Non-pigmented ciliary epithelial cell (primary cell): ENCODE results near the gene EXOC5.

Experiments
- DNase-seq: peaks from one replicate; pipeline ENCODE4 v3.0.0-alpha.2; 2010; ENCODE audit warnings: low read depth

The EXOC5 gene, protein sequence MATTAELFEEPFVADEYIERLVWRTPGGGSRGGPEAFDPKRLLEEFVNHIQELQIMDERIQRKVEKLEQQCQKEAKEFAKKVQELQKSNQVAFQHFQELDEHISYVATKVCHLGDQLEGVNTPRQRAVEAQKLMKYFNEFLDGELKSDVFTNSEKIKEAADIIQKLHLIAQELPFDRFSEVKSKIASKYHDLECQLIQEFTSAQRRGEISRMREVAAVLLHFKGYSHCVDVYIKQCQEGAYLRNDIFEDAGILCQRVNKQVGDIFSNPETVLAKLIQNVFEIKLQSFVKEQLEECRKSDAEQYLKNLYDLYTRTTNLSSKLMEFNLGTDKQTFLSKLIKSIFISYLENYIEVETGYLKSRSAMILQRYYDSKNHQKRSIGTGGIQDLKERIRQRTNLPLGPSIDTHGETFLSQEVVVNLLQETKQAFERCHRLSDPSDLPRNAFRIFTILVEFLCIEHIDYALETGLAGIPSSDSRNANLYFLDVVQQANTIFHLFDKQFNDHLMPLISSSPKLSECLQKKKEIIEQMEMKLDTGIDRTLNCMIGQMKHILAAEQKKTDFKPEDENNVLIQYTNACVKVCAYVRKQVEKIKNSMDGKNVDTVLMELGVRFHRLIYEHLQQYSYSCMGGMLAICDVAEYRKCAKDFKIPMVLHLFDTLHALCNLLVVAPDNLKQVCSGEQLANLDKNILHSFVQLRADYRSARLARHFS

DNA sequence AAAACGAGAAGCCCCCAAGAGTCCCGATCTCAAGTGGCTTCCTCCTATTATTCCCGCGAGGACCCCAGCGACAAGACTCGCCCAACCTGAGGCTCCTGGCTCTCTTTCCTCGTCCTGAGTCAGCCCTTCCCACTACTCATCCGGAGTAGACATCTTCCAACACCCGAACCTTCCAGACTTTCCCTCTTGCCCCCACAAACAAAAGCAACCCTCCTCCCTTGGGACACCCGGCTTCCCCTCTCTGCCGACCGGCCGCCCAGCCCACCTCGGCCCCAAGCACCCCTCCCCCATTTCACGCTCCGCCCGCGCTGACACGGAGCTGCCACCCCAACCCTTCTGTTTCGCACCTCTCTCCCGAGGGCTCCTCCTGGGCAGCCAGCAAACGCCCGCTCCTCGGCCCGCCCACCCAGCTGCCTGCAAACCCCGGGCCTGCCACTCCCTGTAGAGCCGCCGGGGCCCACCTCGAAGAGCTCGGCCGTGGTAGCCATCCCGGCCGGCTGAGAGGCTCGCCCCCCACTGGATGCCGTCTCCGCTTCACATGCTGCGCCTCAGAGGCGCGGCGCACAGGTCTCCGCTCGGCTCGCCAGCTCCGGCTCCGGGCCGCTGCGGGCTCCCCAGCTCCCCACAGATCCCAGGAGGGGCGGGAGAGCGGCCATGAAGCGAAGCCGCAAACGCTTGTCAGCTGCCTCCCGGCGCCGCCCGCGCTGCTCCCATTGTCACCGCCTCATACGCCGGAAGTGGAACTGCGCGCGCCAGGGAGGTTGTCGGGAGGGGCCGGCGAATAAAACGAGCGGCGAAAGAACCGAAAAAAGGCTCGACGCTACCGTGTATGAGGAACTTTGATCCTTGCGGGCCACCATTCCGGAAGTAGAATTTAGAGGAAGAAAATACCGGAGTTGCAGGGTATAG, at the start of gene EXOC5, which contains the start of gene AP5M1:
Gene EXOC5 (minus strand): TSS at position 745 of the 909 bp plus-strand sequence. CDS start 257 bp downstream, at position 488.
Gene AP5M1 (plus strand): TSS at position 811 of the 909 bp plus-strand sequence. CDS start 344 bp downstream, outside the sequence.
- peak; percentile 54 for DNase-seq

DNA sequence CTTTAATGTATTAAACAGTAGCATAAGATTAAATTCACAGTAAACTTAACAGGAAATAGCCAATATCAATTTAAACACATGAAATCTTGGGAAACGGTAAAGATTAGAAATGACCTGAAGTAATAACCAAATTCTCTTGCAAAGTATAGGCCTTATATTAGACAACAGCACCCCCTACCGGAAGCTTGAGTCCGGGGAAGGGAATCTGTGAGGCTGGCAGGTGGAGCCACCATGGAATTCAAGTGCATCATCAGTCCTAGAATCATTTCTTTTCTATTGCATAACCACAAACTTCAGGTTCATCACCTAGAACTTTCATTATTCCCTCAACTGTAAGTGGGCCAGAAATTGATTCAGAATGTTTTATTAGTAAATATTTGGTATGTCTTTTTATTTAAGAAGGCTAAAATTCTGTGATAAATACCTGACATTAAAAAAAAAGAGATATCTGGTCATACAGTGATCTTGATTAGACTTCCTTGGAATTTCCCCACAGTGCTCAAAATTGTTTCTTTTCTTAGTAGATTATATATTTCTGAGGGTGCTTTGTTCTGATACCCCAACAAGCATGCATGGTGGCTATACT, 48.6 kb upstream of the EXOC5 start:
- peak; percentile 48 for DNase-seq

DNA sequence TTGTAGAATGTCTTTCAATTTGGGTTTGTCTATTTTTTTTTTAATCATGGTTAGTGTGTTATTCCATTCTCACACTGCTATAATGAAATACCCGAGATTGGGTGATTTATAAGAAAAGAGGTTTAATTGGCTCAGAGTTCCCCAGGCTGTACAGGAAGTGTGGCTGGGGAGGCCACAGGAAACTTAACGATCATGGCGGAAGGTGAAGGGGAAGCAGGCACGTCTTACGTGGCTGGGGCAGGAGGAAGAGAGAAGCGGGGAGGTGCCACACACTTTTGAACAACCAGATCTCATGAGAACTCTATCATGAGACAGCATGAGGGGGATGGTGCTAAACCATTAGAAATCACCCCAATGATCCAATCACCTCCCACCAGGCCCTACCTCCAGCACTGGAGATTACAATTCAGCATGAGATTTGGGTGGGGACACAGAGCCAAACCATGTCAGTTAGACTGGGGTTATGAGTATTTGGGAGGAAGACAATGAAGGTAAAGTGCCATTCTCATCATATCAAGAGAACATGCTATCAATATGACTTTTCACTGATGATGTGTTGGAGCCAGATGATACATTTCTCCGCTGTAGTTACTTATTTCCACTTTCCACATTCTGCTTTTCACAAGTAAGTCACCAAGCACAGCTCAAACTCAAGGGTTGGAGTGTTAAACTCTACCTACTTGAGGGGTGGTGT, 45.8 kb upstream of the EXOC5 start:
- DNase-seq, result no peak

DNA sequence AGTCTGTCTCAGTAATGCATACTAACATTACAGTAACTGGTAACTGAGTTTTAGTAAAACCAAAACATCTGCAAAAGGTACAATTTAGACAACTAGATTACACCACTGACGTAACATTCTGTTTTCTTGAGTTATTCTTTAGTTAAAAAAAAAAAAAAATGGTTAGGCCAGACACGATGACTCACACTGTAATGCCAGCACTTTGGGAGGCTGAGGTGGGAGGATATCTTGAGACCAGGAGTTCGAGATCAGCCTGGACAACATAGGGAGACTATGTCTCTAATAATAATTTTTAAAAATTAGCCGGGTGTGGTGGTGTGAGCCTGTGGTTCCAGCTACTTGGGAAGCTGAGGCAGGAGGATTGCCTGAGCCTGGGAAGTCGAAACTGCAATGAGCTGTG, 34.2 kb upstream of the EXOC5 start:
- no peak for DNase-seq

DNA sequence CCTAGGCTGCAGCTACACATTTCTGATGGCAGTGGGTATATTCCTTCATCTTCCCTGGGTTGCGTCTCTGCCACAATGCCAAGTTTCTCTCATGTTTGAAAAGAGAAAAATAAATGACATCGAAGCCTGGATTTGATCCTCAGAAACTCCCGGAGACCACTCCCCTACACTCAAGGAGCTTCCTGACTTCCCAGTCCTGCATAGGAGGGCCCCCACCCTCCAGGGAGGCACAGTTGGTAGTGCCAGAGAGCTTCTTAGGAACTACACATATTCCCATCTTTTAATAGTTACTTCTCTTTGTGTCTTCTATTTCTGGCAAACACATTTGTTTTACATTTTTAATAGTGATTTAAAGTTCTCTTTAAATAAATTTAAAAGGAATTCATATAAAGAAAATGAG, 30.8 kb upstream of the EXOC5 start:
- DNase-seq, result no peak

DNA sequence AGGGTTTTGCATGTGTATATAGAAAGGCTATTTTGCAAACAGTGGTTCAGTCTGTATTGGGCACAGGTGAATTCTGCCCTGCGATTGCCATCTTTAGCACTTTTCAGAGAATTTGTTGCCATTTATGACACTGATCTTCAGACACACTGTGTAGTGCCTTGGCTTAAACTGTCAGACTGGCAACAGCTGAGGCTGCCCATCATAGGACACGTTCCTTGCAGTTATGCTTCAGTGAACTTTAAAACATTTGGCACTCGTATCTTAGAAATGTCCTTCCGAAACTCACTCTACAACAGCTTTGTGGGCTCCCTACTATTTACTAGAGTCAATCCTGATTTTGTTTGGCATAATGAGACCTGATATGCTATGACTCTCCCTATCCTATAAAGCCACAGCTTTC, 29.1 kb upstream of the EXOC5 start:
- DNase-seq, result no peak

DNA sequence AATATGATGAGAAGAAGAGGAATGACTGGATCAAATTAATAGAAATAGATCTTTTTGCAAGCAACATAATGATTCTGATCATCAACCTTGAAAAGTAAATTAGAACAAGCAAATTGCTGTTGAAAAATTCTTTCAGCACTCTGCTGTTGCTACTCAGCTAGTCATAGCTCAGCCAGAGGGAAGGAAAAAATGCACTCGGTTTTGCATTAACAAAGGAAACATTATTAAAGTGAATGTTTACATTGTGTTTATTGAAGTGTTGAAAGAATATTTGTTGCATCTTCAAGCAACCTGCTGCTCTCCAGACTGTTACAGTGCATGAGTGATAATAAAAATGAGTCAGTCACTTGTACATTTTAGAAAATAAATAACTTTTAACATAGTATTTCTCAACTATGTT, 26.5 kb upstream of the EXOC5 start:
- DNase-seq, result no peak

DNA sequence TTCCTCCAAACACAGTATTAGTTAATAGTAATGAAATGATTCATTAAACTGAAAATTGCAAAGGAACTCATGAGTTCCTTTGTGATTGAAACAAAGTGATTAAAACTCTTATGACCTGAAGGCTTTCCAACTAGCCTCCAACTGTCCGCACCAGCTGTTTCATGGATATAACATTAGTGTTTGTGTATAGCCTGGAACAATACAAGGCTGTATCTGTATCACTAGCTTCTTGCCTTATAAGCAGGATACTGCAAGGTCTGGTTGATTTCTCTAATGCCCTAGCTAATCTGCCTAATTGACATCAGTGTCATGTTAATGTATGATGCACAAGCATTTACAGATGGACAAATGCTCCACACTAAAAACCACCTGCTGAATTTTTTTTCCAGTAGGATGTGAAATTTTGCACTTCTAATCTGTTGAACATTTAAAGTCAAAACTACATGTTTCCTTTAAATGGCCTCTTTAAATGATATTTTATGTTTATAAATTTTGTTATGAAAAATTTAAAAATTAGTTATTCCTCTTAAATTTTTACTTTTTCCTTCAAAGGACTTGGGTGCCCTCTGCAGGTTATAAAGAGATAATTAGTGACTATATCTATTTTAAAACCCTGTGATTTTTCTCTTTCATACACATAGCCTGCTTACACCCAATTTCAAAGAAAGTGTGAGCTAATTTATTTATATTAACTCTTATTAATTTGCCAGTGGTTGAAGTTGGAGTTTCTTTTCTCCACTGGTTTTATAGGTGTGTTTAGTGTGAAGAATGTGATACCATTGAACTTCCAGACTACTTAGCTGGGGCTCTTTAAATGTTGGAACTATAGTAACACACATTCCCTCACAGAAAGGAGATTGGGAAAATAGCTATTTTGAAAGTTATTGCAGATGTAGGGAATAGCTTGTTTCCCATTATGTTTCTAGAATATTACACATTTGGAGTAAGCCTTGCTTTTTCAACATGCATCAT, 25.4 kb upstream of the EXOC5 start:
- no peak for DNase-seq

DNA sequence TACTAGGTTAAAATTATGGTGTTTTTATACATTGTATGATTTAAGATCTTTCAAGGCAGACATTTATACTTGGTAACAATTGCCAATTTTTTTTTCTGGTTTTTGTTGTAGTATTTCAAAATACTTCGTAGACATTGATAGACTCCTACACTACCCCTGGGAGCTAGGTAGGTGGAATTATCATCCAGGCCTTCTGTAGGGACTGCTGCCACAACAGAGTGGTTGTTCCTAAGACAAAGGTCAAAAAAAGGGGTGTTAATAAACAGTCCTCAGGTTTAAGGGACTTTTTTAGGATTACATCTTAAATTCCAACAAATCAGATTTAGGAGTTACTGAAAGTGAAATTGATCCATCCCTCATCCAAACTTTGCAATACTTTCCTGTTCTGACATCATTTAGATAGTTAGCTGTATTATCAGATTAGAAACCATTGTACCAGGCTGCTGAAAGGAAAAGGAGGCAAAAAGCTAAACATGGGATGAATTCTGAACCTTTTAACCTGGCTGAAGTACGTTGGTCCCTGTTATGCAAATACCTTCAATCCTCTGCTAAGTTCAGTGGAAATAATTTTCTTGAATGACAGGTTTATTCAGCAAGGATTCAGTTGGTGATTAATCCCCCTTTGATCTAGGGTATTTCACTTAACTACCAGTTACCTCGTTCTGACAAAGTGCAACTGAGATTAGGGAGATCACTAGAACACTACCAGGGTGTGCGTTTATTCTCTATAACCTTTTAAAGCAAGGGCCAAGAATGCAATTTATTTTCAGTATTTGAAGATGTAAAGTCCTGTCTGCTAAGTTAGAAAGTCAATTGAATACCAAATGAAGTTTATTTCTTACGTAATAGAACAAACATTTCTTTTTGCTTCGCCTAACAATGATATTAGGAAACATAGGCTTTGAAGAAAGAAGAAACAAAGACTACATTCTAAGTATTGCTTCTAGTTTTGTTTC, 23.3 kb upstream of the EXOC5 start:
- DNase-seq, result no peak

DNA sequence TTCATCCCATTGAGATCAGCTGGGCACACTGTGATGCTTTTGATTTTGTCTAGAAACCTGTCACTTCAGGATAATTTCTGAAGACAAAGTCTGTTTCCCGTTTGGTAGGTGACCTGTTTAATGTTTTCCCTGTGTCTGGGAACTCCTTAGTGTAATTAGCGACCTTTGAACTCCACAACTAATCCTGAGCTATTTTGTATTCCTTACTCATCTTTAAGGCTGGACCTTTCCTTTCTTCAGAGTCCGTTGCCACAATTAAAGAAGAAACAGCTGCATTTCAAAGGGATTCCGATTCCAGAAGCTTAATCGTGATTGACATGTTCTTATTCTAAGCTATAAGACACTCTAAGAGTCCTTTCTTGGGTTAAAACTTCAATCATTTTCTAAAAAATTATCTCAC, 22.0 kb upstream of the EXOC5 start:
- DNase-seq, result no peak

DNA sequence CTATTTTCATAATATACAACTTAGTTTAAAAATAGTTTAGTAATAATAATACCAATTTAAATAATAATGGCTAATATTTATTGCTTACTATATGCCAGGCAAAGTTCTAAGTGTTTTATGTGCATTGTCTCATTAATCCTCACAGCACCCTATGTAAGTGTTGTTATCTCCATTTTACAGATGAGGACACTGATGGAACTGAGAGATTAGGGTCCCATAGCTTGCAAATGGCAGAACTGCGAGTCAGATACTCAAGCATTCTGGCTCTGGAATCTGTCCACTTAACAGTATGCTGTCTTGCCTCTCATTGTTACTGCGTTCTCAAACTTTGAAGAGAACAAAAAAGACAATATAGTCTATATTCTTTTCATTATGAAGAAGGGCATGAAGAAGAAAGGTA, 19.0 kb upstream of the EXOC5 start:
- DNase-seq, result no peak

DNA sequence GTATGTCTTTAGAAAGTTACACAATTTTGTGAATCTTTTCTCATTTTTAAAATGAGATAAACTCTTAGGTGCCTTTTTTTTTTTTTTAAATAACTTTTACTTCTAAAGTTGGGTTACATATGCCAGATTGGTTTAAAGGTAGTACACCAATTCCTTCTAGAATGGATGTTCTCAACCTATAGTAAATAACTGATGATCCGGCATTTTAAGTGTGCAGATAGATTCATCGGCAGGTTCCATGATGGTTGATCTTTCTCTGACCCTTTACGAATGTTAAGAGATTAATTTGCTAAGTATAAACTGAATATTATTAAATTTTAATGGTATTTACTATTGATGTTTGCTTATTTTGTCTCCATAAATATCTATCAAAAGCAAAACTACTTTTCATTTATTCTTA, 8.4 kb upstream of the EXOC5 start:
- no peak for DNase-seq

DNA sequence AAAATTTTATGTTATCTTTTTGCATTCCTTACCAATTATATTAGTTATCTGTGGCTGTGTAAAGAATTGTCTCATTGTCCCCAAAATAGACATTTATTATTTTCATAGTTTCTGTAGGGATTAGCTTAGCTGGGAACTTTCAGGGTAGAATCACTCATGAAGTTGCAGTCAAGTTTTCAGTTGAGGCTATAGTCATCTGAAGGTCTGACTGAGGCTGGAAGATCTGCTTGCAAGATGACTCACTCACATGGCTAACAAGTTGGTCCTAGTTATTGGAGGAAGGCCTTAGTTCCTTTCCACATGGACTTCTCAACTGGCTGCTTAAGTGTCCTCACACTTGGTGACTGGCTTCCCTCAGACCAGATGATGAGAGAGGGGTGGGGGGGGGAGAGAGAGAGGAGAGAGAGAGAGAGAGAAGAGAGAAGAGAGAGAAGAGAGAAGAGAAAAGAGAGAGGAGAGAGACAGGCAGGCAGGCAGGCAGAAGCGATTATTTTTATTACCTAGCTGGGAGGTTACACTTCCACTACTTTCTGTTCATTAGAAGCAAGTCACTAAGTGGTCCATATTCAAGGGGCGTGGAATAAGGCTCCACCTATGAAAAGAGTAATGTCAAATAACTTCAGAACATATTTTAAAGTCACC, 6.4 kb upstream of the EXOC5 start:
- DNase-seq, result peak; percentile 13

DNA sequence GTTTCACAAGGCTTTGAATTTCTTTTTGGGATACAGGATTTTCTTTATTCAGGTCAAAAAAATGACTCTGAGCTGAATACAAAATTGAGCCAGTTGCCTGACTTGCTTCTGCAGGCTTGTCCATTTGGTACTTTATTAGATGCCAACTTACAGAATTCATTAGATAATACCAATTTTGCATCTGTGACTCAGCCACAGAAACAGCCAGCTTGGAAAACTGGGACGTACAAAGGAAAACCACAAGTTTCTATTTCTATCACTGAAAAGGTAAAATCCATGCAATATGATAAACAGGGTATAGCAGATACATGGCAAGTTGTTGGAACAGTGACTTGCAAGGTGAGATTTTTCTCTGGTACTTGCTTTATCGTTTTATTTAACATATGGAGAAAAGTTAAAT, 5.8 kb upstream of the EXOC5 start:
- peak; percentile 11 for DNase-seq

DNA sequence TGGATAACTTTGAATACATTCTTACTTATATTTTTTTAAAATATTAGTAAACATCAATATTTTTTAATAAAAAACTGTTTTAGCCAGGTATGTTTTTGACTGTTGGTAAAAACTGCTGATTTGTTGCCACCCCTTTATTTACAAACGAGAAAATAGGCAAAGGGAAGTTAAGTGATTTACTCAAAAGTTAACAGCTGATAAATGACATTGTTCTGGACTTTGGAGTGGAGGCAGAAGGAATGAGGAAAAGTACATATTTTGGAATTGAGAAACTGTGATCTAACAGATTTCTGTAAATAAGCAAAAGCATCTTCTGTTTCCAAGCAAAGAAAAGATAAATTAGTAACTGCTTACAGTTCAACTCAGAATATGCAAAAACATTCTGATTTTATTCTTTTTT, 4.5 kb upstream of the EXOC5 start:
- no peak for DNase-seq

DNA sequence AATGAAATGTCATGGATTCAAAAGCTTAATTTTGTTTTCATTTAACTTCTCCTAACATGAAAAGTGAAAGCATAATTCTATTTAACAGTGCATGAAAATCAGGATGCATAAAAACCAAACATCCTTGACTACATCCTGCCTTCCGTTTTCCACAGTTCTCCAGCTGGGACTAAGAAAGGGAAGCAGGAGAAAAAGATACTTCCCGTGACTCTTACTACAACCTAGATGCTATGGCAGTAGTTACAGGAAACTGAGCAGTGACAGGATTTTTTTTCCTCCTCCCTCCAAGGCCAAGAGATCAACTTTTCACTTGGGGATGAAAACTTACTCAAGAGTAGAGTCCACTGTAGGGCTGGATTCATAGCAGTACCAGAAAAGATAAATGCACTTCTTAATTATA, 2.6 kb downstream of the EXOC5 start:
- DNase-seq, result no peak

DNA sequence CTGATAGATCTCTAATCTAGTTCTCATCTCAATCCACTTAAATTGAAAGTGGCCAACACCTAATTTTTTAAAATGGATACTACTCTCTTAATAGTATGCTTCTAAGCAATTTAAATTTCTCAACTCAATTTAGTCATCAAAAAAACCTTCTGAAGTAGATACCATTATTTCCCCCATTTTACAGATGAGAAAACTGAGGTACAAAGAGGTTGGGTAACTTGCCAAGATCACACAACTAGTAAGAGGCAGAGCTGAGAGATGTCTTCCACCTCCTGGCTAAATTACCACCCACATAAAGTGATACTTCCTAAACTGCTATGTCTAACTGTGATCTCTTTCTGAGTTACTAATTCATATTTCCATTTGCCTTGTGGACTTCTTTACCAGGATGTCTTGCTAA, 6.6 kb downstream of the EXOC5 start:
- DNase-seq, result no peak

DNA sequence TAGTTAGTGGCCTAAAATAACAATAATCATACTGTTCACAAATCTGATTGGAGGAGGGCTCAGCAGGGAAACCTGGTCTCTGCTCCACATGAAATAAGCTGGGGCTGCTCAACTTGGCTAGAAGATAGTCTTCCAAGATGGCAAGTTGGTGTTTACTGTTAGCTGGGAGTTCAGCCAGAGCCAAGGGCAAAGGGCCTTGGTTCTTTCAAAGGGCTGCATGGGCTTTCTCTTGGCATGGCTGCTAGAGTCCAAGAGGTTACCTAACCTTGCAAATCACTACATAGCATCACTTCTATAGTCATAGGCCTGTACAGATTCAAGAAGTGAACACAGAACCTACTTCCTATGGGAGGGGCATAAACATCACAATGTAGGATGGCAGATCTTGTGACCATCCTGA, 7.1 kb downstream of the EXOC5 start:
- no peak for DNase-seq

DNA sequence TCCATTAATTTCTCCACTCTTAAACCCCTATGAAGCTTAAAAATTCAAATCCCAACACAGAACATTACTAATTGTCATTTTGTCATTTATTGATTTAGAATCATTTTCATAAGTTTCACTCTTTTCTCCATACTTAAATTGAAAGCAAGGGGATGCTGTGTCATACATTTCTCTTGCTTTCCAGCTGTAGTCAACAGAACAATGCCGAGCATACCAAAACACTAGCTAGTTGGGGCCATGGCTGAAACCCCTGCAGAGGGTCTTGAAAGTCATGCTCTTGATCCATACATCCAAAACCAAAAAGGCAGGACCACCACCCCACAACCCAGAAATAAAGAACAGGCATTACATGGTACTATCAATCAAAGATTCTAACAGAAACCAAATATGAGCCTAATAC, 9.0 kb downstream of the EXOC5 start:
- DNase-seq, result no peak
